H1 (cell line): ENCODE results near the gene ZNFX1.

Source experiments
- BCL11A ChIP-seq, 2 experiments: IDR thresholded peaks; one replicate each; pipeline ENCODE4 v1.6.1; 2011; ENCODE audit warnings: low read depth in 2 of 2, low read length in 2 of 2, mild to moderate bottlenecking in 2 of 2
- CHD1 ChIP-seq: IDR thresholded peaks from 2 replicates; pipeline ENCODE4 v1.6.1; 2012; ENCODE audit warnings: low read depth, low read length, improper control_type of control experiment
- POLR2A ChIP-seq, 2 experiments: IDR thresholded peaks; 1 replicate in 1 of 2; 2 replicates in 1 of 2; pipeline ENCODE4 v1.6.1; 2011; ENCODE audit warnings: low read depth in 2 of 2, low read length in 2 of 2, mild to moderate bottlenecking in 2 of 2; ENCODE audit errors: control extremely low read depth in 1 of 2
- SUZ12 ChIP-seq: fragments of 200-600 bp; sonication (generic); IDR thresholded peaks from 2 replicates; pipeline ENCODE4 v1.6.1; 2012; ENCODE audit warnings: mild to moderate bottlenecking, inconsistent platforms, low read length, moderate library complexity, mixed read lengths
- YY1 ChIP-seq: IDR thresholded peaks from 2 replicates; pipeline ENCODE4 v1.6.1; 2011; ENCODE audit warnings: low read depth, mild to moderate bottlenecking, low read length
- TF ChIP-seq, protein P1 (sequence below), 3 experiments: IDR thresholded peaks; 1 replicate in 2 of 3; 2 replicates in 1 of 3; pipeline versions ENCODE4 v1.5.1 to v1.6.1; 2011; ENCODE audit warnings: low read length in 3 of 3, mild to moderate bottlenecking in 3 of 3, inconsistent platforms in 2 of 3, low read depth in 1 of 3, moderate library complexity in 1 of 3; ENCODE audit not compliant: insufficient read depth in 1 of 3; ENCODE audit errors: control extremely low read depth in 1 of 3

DNA sequence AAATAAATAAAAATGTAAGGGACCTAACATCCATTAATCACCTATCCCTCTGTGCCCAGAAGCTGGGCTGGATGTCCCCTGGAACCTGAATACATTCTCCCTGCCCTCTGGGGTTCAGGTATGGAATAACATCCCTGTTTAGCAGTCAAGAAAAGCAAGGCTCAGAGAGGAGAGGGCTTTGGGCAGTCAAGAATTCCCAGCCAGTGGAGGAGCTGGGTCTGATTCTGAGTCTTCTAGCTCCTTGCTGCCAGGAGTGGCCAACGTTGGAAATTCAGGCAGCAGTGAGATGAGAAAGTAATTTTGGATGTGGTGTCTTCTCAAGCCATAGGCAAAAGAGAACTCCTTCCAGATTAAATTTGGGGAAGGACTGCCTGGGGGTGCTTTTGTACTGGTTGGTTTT, 42.6 kb upstream of the ZNFX1 start:
- TF ChIP-seq CHD1 (no peak), POLR2A (IDR thresholded peaks at IDR 0.05; ENCODE audit: control extremely low read depth in 1 of 2, low read depth in 2 of 2, low read length in 2 of 2) (no peak), YY1 (no peak), BCL11A (IDR thresholded peaks at IDR 0.05; ENCODE audit: low read depth in 2 of 2, low read length in 2 of 2) (no peak), SUZ12 (no peak)
- TF ChIP-seq, protein P1, sequence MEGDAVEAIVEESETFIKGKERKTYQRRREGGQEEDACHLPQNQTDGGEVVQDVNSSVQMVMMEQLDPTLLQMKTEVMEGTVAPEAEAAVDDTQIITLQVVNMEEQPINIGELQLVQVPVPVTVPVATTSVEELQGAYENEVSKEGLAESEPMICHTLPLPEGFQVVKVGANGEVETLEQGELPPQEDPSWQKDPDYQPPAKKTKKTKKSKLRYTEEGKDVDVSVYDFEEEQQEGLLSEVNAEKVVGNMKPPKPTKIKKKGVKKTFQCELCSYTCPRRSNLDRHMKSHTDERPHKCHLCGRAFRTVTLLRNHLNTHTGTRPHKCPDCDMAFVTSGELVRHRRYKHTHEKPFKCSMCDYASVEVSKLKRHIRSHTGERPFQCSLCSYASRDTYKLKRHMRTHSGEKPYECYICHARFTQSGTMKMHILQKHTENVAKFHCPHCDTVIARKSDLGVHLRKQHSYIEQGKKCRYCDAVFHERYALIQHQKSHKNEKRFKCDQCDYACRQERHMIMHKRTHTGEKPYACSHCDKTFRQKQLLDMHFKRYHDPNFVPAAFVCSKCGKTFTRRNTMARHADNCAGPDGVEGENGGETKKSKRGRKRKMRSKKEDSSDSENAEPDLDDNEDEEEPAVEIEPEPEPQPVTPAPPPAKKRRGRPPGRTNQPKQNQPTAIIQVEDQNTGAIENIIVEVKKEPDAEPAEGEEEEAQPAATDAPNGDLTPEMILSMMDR (IDR thresholded peaks at IDR 0.05; ENCODE audit: control extremely low read depth in 1 of 3, insufficient read depth in 1 of 3, low read depth in 1 of 3, low read length in 3 of 3) = peak; percentile 35 to 78 (median 72)
